Measurements from ENCODE around the gene RAB3A.

The RAB3A gene

DNA sequence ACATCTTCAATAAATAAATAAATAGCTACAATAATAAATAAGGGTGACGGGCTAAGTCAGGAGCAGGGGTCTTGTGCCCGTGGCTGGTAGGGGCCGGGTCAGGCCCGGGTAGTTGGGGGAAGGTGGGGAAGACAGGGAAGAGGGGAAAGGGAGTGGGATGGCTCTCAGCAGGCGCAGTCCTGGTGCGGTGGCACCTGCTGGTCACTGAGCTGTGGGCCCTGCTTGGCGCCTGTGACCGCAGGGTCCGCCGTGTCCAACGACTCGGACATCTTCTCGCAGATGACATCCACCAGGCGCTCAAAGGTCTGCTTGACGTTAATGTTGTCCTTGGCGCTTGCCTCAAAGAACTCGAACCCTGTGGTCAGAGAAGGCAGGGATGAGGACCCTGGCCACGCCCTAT lies 6.5 kb downstream of the RAB3A start:
- DNase-seq (ENCODE audit: low read depth) = no peak

DNA sequence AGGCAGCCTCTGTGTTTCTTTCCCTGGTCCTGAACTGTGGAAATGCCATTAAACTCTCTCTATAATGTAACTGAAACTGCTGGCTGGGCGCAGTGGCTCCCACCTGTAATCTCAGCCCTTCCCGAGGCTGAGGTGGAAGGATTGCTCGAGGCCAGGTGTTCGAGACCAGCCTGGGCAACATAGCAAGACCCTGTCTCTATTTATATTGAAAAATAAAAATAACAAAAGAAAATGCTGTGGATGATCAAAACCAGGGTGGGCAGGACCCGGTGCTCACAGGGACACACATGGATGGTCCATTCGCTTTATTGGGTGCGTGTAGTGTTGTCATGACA lies 7.4 kb downstream of the RAB3A start:
- DNase-seq (ENCODE audit: low read depth) = no peak

DNA sequence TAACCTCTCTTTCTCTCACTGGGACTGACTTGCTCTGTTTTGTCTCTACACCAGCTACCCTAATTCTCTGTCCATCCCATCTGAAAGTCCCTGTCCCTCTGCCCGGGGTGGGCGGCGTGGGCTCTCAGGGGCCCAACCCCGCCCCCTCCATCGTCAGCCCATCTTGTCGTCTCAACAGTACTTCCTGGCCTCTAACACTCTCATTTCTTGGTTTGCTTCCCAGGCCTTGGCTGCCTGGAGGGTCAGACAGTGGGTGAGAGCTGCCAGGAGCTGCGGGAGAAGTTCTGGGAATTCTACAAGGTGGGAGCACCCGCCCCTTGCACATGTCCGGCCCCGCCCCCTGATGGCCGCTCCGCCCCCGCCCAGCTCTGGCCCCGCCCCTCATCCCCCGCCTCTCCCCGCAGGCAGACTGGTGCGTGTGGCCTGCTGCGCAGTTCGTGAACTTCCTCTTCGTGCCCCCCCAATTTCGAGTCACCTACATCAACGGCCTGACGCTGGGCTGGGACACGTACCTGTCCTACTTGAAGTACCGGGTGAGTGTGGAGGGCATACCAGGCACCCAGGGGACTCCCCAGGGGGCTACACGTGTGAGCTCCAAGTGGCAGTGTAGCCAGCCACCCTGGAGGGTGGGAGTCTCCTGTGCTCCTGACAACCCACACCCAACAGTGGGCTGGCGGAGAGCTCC lies 9.1 kb downstream of the RAB3A start:
- DNase-seq (ENCODE audit: low read depth) = no peak

DNA sequence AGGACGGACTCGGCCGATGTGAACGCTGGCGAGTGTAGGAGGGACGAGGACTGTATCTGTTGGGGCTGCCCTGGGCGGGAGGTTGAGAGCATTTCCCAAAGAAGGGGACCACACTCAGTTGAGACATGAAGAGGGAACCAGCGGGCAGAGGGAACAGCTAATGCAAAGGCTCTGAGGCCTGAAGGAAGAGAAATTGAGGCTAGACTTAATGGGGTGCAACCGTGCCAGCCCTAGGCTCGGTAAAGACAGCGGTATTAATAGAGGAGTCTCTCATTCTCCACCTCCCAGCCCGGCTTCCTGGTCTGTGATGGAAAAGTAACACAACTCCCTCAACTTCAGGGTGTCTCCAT lies 9.7 kb downstream of the RAB3A start:
- no peak for DNase-seq (ENCODE audit: low read depth)

DNA sequence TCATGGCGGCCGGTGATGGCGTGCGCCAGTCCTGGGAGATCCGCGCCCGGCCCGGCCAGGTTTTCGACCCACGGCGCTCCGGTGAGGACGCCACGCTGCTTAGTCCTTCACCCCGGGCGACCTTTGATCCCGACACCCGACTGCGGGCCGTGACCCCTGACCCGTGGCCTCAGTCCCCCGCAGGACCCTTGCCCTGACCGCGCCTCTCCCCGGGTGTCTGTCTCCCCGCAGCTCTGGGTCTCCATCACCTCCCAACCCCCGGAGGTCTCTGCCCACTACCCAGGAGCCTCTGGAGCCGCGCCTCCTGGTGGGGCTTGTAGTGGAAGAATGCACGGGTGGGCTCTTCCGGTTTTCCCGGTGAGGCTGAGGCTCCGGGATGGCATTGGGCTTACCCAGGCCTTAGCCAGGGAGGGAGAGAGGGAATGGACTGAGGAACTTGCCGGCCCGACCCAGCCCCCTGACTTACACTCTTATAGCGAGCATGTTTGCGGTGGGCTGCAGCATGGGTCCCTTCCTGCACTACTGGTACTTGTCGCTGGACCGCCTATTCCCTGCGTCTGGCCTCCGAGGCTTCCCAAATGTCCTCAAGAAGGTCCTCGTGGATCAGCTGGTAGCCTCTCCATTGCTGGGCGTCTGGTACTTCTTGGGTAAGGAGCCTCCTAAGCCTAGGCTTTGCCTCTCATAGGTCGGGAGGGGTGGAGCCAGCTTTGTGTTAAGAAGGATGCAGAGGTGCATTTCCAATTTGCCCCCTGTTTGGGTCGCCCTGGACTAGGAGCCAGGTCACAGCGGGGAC lies 10.3 kb downstream of the RAB3A start:
- DNase-seq (ENCODE audit: low read depth) = no peak

DNA sequence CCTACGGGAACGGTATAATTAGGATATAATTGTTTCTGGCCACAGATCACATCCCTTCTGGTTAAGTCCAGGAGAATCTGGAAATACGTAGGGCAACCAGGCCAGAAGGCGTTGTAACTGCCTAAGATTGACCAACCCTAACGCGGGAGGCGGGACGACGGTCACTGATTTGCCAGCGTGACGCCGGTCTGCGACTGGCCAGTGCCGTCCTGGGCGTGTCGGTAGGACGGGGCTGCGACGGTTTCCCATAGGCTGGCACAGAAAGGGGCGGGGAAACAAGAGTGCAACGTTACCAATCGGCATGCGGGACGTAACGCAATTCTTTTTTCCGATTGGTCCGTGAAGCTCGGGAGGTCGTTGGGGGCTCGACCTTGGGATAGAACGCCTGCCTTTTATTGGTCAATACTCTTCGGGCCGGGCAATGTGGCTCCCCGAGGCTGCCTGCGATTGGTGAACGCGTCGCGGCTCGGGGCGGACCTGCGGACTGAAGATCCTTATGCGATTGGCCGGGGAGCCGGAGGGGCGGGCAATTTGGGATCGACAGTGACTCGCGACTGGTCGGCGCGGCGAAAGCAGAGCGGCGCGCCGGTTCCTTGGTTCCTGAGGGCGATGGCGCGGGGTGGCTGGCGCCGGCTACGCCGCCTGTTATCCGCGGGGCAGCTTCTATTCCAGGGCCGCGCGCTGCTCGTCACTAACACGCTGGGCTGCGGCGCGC lies 11.0 kb downstream of the RAB3A start, which contains the start of gene MPV17L2:
Gene MPV17L2, plus strand, starts transcription at position 546 of the 715 bp plus-strand sequence. Its CDS starts 64 bp downstream, at position 610.
- peak; percentile 86 for DNase-seq (ENCODE audit: low read depth)

DNA sequence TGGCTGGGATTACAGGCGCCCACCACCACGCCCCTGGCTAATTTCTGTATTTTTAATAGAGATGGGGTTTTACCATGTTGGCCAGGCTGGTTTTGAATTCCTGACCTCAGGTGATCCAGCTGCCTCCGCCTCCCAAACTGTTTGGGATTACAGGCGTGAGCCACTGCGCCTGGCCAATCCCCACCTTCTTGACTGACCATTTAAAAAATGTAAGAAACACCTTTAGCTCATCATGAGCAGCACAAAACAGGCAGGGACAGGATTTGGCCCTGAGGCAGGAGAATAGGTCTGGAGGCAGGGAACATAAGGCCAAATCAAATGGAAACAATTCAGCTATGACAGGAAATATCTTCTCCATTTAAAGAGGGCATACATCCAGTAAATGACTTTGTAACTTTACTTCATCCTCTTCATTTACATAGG lies 12.2 kb downstream of the RAB3A start:
- DNase-seq (ENCODE audit: low read depth) = no peak

DNA sequence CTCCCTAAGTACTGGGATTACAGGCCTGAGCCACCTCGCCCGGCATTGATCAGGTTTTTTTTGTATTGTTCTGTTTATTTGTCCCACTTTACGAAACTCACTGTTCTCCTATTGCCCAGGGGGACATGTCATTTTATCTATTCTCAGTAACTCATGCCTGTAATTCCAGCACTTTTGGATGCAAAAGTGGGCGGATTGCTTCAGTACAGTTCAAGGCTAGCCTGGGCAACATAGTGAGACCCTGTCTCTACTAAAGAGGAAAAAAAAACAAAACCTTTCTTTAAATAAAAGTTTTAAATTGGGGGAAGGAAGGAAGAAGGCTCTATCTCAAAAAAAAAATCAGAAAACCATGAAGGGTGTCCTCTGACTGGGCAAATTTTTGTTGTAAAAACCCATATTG lies 13.6 kb downstream of the RAB3A start:
- no peak for DNase-seq (ENCODE audit: low read depth)

DNA sequence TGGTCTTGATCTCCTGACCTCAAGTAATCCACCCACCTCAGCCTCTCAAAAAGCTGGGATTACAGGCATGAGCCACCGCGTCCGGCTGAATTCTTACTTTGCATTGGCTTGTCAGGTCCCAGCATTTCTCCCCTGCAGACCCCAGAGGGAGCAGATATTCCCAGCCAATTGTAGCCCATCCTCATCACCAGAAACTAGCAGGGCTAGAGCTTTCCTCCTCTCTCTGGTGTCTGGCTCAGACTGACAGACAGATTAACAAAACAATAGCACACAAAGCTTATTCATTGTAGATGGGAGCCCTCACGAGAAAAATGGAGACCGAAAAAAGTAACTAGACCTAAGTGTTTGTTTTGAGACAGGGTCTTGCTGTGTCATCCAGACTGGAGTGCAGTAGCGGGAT lies 18.3 kb downstream of the RAB3A start:
- no peak for DNase-seq (ENCODE audit: low read depth)

DNA sequence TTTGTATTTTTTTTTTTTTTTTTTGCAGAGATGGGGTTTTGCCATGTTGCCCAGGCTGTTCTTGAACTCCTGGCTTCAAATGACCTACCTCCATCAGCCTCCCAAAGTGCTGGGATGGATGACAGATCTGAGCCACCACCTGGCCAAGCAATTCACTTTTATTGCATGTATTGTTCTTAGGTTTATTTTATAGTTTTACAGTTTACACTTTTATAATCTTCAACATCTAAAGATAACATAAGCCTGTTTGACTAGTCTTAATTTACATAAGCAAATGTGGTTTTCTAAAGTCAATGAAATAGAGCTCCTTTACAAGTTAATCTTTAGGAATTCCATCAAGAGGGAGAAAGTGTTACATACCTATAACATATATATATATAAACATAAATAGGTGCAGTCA lies 20.3 kb downstream of the RAB3A start:
- DNase-seq (ENCODE audit: low read depth) = no peak

DNA sequence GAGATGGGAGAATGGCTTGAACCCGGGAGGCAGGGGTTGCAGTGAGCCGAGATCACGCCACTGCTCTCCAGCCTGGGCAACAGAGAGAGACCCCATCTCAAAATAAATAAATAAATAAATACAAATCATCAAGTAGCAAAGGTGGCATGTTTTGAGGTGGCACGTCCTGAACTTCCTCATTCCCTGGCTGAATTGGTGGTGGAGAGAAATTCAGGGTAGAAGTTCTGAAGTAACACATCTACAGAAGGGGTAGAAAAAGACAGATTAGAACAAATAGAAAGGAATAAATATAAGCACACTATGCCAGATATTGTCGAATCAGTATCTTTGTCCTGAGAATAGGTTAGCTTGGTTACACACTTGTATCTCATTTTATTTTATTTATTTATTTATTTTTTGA lies 23.9 kb downstream of the RAB3A start:
- DNase-seq (ENCODE audit: low read depth) = no peak

DNA sequence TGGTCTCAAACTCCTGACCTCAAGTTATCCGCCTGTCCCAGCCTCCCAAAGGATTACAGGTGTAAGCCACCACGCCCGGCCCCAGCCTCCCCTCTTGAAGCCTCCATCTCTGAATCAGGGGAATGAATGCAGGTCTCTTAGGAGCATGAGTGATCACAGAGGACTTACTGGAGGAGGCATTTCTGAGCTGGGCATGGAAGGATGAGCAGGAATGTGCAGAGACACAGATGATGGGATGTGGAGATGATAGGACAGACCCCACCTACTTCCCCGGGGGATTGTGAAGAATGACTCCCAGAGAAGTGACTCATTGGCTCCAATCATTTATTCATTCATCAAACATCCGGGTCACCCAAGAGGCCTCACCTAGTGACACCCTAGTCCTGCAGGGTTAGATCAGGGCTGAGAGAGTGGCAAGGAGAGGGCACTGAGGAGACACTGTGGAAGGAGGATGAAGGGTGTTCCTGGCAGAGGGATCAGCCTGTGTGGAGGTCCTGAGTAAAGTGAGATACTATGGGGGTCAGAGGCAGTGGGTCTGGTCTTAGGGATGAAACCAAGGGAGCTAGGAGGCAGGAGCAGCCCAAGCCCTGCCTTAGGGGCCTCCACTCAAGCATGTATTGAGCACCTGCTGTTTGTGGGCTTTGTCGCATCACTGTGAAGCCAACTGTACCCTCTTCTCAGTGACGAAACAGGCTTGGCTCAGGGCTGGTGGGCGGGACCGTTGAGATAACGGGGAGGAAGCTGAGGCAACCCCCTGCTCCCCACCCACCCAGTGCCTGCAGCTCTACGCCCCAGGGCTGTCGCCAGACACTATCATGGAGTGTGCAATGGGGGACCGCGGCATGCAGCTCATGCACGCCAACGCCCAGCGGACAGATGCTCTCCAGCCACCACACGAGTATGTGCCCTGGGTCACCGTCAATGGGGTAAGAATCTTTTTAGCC lies 27.2 kb downstream of the RAB3A start:
- DNase-seq (ENCODE audit: low read depth) = no peak

DNA sequence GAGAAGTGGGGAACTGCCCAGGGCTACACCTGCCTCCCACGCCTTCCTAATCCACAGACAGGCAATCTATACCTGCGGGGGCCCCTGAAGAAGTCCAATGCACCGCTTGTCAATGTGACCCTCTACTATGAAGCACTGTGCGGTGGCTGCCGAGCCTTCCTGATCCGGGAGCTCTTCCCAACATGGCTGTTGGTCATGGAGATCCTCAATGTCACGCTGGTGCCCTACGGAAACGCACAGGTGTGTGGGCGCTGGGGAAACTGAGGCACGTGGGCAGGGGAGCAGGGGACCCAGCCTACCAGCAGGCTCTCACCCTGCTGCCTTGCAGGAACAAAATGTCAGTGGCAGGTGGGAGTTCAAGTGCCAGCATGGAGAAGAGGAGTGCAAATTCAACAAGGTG lies 28.9 kb downstream of the RAB3A start:
- no peak for DNase-seq (ENCODE audit: low read depth)

DNA sequence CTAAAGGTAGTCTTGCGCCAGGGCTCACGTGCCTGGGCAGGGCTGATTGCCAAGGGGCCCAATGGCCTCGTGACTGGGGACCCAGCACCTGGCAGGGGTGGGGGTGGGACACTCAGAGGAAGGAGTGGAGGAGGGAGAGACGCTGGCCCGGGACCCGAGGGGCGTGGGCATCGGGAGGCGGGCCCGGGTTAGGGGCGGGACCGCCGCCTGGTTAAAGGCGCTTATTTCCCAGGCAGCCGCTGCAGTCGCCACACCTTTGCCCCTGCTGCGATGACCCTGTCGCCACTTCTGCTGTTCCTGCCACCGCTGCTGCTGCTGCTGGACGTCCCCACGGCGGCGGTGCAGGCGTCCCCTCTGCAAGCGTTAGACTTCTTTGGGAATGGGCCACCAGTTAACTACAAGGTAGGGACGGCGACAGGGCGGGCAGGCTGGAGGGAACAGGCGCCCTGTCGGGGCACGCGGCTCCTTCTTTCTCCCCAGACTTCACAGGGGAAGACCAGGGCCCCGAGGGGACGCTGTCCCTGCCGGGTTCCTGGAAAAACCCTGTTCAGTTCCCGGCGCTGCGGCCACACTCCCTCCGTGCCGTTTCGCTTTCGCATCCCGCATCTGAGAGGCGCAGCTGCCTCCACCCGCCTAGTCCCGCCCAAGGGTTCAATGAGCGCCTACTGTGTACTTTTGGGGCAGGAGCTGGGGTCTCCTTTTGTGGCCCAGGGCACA lies 30.1 kb downstream of the RAB3A start, which contains the start of gene IFI30:
Gene IFI30, plus strand, starts transcription at position 242 of the 717 bp plus-strand sequence. Its CDS starts 29 bp downstream, at position 271.
- no peak for DNase-seq (ENCODE audit: low read depth)

DNA sequence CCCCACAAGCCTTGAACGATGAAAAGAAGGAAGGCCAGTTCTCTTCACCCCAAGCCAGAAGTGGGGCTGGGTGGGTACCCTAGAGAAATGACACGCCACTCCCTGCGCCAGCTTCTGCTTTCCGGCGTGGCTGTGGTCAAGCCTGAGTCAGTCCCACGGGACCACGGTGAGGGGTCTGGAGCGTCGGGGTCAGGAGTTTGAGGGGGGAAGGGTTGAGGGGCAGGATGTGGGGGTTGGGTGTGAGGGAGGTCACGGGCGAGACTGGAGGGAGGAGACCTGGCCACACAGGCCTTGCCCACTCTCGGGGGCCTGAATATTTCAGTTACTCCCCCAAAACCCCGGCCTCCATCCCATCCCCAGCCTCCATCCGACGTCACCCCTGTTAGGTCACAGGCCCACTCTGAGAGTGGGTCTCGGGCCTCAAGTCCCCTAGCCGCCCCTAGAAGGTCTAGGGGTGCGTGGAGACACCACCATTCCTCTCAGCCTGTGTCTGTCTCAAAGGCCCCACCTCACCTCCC lies 30.7 kb downstream of the RAB3A start:
- no peak for DNase-seq (ENCODE audit: low read depth)

DNA sequence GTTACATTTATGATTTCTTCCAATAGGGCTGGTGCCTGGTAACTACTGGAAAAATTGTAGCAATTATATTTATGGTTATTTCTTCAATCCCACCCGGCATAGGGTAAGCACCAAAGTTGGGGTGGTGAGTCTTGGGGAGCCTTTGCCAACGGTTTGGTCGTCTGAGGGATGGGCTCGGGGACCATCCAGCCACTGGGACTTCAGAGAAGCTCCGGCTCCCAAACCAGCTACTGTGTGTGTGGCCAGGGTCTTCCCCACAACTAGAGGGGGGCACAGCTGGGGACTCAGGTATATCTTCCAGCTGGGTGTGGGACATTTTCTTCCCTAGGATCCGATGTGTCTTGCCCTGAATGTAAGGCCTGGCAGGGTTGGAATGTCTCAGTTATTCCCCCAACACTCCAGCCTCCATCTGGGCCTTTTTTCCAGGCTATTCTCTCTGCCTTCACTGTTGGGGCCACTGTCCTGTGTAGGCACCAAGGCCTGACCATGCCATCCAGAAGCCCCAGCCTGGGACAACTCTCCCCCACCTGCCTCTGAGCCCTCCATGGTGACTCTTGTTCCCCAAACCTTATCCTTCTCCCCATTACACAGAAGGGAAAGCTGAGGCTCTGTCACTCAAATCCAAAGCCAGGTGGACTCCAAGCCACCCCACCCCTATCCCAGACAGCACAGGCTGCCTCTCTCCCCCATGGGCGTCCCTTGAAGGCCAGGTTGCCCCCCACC lies 31.4 kb downstream of the RAB3A start:
- DNase-seq (ENCODE audit: low read depth) = no peak

DNA sequence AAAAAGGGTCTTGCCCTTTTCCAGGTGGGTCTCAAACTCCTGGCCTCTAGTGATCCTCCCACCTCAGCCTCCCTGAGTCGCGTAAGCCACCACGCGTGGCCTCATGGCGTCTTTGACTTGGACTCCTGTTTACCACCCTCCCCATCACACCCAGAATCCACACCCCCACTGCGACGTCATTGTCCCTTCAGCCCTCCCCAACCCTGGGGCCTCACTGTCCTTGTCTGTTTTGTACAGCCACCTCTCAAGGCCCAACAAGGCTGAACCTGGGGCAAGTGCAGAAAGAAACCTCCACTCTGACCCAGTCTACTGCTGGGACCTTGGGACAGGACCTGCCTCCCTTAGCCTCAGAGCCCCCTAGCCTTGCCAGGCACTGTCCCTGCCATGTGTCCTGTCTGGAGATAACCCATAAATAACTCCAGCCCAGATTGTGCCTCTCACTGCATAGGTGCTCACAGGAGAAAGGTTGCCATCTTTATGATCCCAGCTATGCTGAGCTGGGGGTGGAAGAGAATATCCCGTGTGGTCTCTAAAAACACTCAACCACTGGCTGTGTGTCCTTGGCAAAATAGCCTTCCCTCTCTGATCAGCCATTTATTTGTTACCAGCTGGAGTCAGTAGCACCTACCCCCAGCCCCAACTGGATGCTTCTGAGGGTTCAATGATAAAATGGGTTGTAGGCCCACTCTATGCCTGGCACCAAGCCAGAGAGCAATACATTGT lies 32.1 kb downstream of the RAB3A start:
- no peak for DNase-seq (ENCODE audit: low read depth)

DNA sequence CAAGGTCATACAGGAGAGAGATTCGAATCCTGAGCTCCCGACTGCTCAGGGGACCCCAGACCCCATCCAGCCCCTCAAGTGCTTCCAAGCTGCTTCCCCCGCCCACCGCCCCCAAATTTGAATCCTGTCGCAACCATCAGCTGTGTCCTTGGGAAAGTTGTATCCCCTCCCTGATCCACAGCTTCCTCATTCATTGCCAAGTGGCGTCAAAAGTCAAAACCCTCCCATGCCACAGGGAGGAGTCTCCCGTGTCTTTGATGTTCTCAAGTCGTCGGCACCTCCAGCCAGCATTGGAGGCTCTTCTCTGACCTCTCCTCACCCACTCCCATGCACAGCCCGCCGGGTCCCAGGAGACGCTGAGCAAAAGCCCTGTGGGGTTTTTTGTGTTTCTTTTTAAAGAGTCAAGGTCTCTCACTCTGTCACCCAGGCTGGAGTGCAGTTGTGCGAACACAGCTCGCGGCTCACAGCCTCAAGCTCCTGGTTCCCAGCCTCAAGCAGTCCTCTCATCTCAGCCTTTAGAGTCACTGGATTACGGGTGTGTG lies 33.1 kb downstream of the RAB3A start:
- DNase-seq (ENCODE audit: low read depth) = no peak

DNA sequence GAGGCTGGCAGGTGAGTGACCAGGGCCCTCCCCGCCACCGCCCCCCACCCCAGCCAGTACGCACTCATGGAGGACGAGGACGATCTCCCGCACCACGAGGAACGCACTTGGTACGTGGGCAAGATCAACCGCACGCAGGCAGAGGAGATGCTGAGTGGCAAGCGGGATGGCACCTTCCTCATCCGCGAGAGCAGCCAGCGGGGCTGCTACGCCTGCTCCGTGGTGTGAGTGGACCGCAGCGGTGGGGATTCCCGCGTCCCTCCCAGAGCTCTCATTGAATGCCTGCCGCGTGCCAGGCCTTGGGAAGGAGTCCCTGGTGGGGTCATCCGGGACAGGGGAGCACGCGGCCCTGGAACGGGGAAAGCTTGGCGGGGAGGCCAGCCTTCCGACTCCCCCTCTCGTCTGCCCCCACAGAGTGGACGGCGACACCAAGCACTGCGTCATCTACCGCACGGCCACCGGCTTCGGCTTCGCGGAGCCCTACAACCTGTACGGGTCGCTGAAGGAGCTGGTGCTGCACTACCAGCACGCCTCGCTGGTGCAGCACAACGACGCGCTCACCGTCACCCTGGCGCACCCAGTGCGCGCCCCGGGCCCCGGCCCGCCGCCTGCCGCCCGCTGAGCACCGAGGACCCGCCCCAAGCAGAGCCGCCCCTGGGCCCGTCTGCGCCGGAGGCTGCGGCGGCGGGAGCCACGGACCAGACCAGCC lies 35.0 kb downstream of the RAB3A start:
- DNase-seq (ENCODE audit: low read depth) = no peak
